Hepatocyte (in vitro differentiated cells): Measurements from ENCODE around the gene ZDHHC1. TPM values are rescaled to one million over a fixed set of nuclear protein-coding genes. Genes with fewer than 3 reads are reported as not detected.

ENCODE experiments used
- DNase-seq: peaks from one replicate; pipeline ENCODE4 v3.0.0-alpha.2; 2016; ENCODE audit warnings: low spot score
- H2AFZ ChIP-seq: fragments of 200-600 bp; sonication (generic); 2 replicates; pipeline ENCODE4 v1.6.0; 2016; ENCODE audit warnings: antibody characterized with exemption, mild to moderate bottlenecking
- H3K27ac ChIP-seq: fragments of 200-600 bp; sonication (generic); 2 replicates; pipeline ENCODE4 v1.5.1; 2016; ENCODE audit warnings: mild to moderate bottlenecking
- H3K27me3 ChIP-seq: fragments of 200-600 bp; sonication (generic); 2 replicates; pipeline ENCODE4 v1.6.1; 2016
- H3K36me3 ChIP-seq: fragments of 200-600 bp; sonication (generic); replicated peaks from 2 replicates; pipeline ENCODE4 v1.5.1; 2016; ENCODE audit warnings: low read depth; ENCODE audit not compliant: insufficient read depth
- H3K4me1 ChIP-seq: fragments of 200-600 bp; sonication (generic); 2 replicates; pipeline ENCODE4 v1.5.1; 2016; ENCODE audit warnings: mild to moderate bottlenecking, moderate library complexity; ENCODE audit not compliant: insufficient read depth
- H3K4me2 ChIP-seq: fragments of 200-600 bp; sonication (generic); 2 replicates; pipeline ENCODE4 v1.6.0; 2016
- H3K4me3 ChIP-seq: fragments of 200-600 bp; sonication (generic); 2 replicates; pipeline ENCODE4 v1.5.1; 2016; ENCODE audit warnings: mild to moderate bottlenecking
- H3K79me2 ChIP-seq: fragments of 200-600 bp; sonication (generic); 2 replicates; pipeline ENCODE4 v1.6.0; 2017; ENCODE audit warnings: mild to moderate bottlenecking
- H3K9me2 ChIP-seq: fragments of 200-600 bp; sonication (generic); replicated peaks from 2 replicates; pipeline ENCODE4 v1.6.0; 2017; ENCODE audit warnings: mild to moderate bottlenecking; ENCODE audit not compliant: insufficient read depth
- H3K9me3 ChIP-seq: fragments of 200-600 bp; sonication (generic); 2 replicates; pipeline ENCODE4 v1.5.1; 2016; ENCODE audit warnings: low read depth, mild to moderate bottlenecking
- H4K20me1 ChIP-seq: fragments of 200-600 bp; sonication (generic); 2 replicates; pipeline ENCODE4 v1.6.0; 2016; ENCODE audit warnings: mild to moderate bottlenecking; ENCODE audit not compliant: insufficient read depth, poor library complexity, severe bottlenecking
- CTCF ChIP-seq: fragments of 200-600 bp; sonication (generic); IDR thresholded peaks from 2 replicates; pipeline ENCODE4 v1.5.1; 2016; ENCODE audit warnings: antibody characterized with exemption, mild to moderate bottlenecking; ENCODE audit not compliant: poor library complexity
- EZH2 ChIP-seq: fragments of 200-600 bp; sonication (generic); IDR thresholded peaks from 2 replicates; pipeline ENCODE4 v1.6.1; 2016; ENCODE audit warnings: antibody characterized with exemption, mild to moderate bottlenecking, borderline replicate concordance
- EZH2phosphoT487 ChIP-seq: fragments of 200-600 bp; sonication (generic); IDR thresholded peaks from one replicate; pipeline ENCODE4 v1.6.1; 2018; ENCODE audit warnings: antibody characterized with exemption, mild to moderate bottlenecking, low read depth, moderate library complexity; ENCODE audit not compliant: unreplicated experiment, severe bottlenecking
- WGBS: methylation state at CpG from one replicate; pipeline ENCODE4 v1.1.6; 2016; ENCODE audit warnings: low lambda C conversion rate; ENCODE audit errors: missing lambda C conversion rate; 5-methylcytosine and 5-hydroxymethylcytosine counted together
- polyA plus RNA-seq: library from polyadenylated mRNA; unstranded; fragments of >200 nt; fragmentation: Nextera tagmentation; extraction: Ambion mirVana; gene quantifications from 2 replicates; pipeline ENCODE4 v1.2.1, GENCODE V29; 2016
- total RNA-seq: library from RNA; depleted of rRNA; stranded (reverse); fragments of >200 nt; gene quantifications from 2 replicates; pipeline ENCODE4 v1.2.3, GENCODE V29; 2014

ZDHHC1 gene
- total and polyA plus RNA-seq, 2 experiments from 2014 or later, result 5.9 to 10.6 TPM

GRCh38 chr16:67421030-67421429, 4.8 kb upstream of the ZDHHC1 start:
- H3K36me3 ChIP-seq, result no peaks in the 10 kb centered on the region
- H3K9me3 ChIP-seq, result no peaks in the 10 kb centered on the region
- no peak for DNase-seq
- H3K9me2 ChIP-seq, result no peaks in the 10 kb centered on the region
- H3K79me2 ChIP-seq, result no peaks in the 10 kb centered on the region
- peaks cover 12% of the 10 kb centered on the region for H3K4me1 ChIP-seq
- peaks cover 3% of the 10 kb centered on the region for H3K27me3 ChIP-seq
- TF ChIP-seq EZH2, result no peak
- no peak for TF ChIP-seq CTCF
- no peak for TF ChIP-seq EZH2phosphoT487
- H3K27ac ChIP-seq, result no peak overlapping the region
- no peak overlapping the region for H3K4me3 ChIP-seq
- 84% methylated on average over 4 of the region's 4 CpGs for WGBS
- no peak overlapping the region for H2AFZ ChIP-seq
- H3K4me2 ChIP-seq, result no peak overlapping the region
- H4K20me1 ChIP-seq, result no peaks in the 10 kb centered on the region

GRCh38 chr16:67419931-67420330, 3.7 kb upstream of the ZDHHC1 start:
- H3K4me3 ChIP-seq, result no peak overlapping the region
- 72% methylated on average over 3 of the region's 3 CpGs for WGBS

GRCh38 chr16:67419502-67419901, 3.2 kb upstream of the ZDHHC1 start:
- Histone ChIP-seq H3K4me1 (peaks cover 11% of the 10 kb centered on the region), H3K79me2 (no peaks in the 10 kb centered on the region), H3K4me3 (no peak overlapping the region), H4K20me1 (no peaks in the 10 kb centered on the region), H3K9me2 (no peaks in the 10 kb centered on the region), H3K27me3 (no peaks in the 10 kb centered on the region), H3K27ac (no peak overlapping the region), H2AFZ (no peak overlapping the region), H3K36me3 (no peaks in the 10 kb centered on the region), H3K9me3 (no peaks in the 10 kb centered on the region), H3K4me2 (no peak overlapping the region)
- WGBS, result 68% methylated on average over 3 of the region's 3 CpGs
- DNase-seq, result no peak
- TF ChIP-seq EZH2, result no peak
- TF ChIP-seq EZH2phosphoT487, result no peak
- no peak for TF ChIP-seq CTCF

More at GRCh38 chr16:67419931-67420330, 3.7 kb upstream of the ZDHHC1 start:
- H3K27ac ChIP-seq, result no peak overlapping the region
- peaks cover 13% of the 10 kb centered on the region for H3K4me1 ChIP-seq
- no peaks in the 10 kb centered on the region for H3K27me3 ChIP-seq
- H3K9me3 ChIP-seq, result no peaks in the 10 kb centered on the region
- no peaks in the 10 kb centered on the region for H4K20me1 ChIP-seq
- H3K4me2 ChIP-seq, result no peak overlapping the region
- no peaks in the 10 kb centered on the region for H3K36me3 ChIP-seq
- H2AFZ ChIP-seq, result no peak overlapping the region
- TF ChIP-seq CTCF (no peak), EZH2phosphoT487 (no peak), EZH2 (no peak)
- H3K9me2 ChIP-seq, result no peaks in the 10 kb centered on the region
- DNase-seq, result no peak
- H3K79me2 ChIP-seq, result no peaks in the 10 kb centered on the region
